DLD1 (cell line): ENCODE measurements around the gene TUBGCP4.

Experiments used
- in situ Hi-C: cut with HindIII; loops from 2 replicates; pipeline ENCODE4 v1.10.0; 2017; ENCODE audit warnings: low sequenced_read_pairs

TUBGCP4 gene

GRCh38 chr15:43402255-43402654 is 31.4 kb downstream of the TUBGCP4 start:
- in situ Hi-C loops, result no loop called here

GRCh38 chr15:43403616-43404015 is 32.7 kb downstream of the TUBGCP4 start:
- in situ Hi-C loops, result no loop called here

DNA sequence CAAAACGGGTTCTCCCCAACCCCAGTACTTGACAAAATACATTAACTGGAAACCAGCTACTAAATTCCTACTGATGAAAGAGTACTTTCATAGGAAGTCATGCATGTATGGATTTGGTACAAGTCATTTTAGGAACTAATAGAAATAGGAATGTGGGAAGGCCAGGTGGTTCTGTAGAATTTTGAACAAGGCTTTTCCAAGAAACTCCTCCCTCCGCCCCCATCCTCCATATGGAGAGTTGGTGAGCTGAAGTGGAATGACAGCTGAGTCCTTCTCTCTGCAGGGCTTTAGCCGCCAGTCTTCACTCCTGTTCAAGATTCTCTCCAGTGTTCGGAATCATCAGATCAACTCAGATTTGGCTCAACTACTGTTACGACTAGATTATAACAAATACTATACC is 33.2 kb downstream of the TUBGCP4 start:
- in situ Hi-C loops, result no loop called here

DNA sequence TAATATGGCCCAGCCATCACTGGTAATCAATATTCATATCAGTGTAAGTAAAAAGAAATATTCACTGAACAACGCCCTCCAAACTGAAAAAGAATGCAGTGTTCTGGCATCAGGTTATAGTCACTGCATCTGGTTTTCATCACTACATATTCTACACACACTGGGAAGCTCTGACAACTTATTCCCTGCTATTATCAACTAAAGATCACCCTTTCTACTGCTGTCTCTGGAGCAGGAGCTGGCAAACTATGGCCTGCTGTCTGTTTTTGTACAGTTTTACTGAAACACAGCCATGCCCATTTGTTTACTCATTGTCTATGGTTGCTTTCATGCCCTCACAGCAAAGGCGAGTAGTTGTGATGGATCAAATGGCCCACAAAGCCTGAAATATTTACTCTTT is 35.3 kb downstream of the TUBGCP4 start:
- in situ Hi-C loops, result no loop called here

DNA sequence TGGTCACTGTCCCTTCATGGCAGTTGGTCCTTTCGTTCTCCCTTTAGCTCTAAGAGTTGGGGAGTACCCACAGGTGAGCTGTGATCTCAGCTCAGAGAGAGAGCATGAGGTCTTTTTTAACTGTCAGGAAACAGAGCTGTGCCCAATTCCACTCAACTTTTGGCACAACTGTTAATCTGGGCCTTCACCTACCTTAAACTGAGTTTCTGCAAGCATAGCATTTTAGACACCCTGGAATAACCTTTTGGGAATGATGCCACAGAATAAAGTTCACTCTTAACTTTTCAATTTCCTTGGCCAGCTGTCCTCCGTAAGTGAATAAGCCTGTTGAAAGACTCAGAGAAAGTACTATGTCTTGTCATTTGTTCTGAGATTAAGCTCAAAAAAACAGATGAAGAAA is 35.9 kb downstream of the TUBGCP4 start:
- in situ Hi-C loops, result no loop called here

- in situ Hi-C loops, result no loop called here
Observed at GRCh38 chr15:43408789-43409188, 37.9 kb downstream of the TUBGCP4 start.

- in situ Hi-C loops, result no loop called here
Observed at GRCh38 chr15:43410572-43411214, 39.8 kb downstream of the TUBGCP4 start.

GRCh38 chr15:43412096-43412495 is 41.2 kb downstream of the TUBGCP4 start:
- in situ Hi-C loops, result no loop called here

DNA sequence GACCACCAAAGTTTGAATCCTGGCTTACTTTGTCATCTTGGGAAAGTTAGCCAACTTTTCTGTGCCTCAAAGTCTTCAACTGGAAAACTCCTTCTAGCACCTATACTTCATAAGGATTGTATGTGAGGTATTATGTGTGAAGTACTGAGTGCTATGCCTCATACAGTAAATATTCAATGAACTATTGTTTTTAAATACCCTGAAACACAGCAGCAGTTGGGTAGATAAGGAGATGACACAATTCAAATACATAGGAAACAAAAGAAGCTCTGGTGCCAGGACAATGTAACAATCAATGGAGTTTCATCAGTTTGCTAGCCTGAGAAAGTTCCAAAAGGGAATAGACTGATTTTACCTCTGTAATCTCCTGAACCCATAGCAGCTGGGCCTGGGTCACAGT is 43.3 kb downstream of the TUBGCP4 start:
- in situ Hi-C loops, result no loop called here

DNA sequence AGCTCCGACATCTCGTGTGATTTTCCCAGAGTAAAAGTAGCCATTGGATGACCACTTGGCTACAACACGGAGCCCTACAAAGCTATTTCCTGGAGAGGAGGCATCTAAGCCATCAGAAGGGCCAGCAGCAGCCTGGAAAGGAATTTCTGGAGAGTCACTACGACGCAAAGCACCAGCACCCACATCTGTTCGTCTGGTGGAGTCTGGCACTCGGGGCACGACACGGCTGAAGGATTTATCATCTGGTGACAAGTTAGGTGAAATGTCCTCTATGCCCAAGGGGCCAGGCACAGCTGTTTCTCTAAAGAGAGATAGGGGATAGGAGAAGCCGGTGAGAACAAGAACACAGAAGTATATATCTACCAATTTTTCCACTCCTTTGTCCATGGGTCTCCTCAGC is 49.5 kb downstream of the TUBGCP4 start:
- in situ Hi-C loops, result no loop called here

- in situ Hi-C loops, result no loop called here
Observed at GRCh38 chr15:43420876-43421275, 50.0 kb downstream of the TUBGCP4 start.

DNA sequence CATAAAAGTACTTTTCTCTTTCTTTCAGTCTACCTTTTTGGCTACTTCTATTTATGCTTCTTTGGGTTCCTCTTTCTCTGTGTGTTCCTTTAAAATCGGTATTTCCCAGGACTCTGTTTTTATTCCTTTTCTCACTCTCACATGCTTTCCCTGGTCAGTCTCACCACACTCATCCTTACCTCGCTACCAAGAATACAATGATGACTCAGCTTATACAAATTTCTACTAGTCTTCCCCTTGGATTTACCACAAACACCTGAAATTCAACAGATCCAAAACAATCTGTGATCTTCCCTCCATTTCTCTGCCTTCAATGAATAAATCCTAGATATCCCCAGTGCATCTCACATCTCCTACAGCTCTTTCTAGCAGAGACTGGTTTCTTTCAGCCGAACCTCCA is 52.9 kb downstream of the TUBGCP4 start:
- in situ Hi-C loops, result no loop called here

- in situ Hi-C loops, result no loop called here
Observed at GRCh38 chr15:43429687-43430086, 58.8 kb downstream of the TUBGCP4 start.

GRCh38 chr15:43433165-43433564 is 62.3 kb downstream of the TUBGCP4 start:
- in situ Hi-C loops, result no loop called here

DNA sequence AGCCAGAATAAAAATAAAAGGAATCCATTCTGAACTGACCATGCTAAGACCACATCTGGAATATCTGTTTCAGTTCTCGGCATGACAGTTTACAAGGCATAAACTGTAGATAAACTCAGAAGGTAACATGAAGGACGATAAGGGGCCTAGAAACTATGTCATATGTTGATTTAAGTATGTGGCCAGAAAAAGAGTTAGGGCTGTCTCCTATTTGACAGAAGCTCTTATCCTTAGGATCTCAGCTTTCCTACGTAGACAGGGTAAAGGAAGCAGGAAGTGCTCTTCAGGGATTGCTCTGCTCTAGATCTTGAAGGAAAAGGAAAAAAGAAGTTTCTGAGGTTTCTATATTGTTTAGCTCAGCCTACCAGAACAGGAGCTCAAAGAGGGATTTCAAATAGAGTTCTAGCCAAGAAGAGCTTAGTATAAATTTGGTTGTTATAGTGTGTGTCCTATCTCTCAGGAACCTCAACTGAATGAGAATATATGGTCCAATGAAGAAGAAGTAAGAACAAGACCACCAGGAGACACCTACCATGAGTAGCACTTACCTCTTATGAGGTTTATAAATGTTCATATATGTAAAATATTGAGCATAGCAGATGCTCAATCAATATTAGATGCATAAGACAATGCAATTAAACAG is 62.9 kb downstream of the TUBGCP4 start:
- in situ Hi-C loops, result no loop called here

- in situ Hi-C loops, result no loop called here
Observed at GRCh38 chr15:43434446-43434845, 63.5 kb downstream of the TUBGCP4 start.

DNA sequence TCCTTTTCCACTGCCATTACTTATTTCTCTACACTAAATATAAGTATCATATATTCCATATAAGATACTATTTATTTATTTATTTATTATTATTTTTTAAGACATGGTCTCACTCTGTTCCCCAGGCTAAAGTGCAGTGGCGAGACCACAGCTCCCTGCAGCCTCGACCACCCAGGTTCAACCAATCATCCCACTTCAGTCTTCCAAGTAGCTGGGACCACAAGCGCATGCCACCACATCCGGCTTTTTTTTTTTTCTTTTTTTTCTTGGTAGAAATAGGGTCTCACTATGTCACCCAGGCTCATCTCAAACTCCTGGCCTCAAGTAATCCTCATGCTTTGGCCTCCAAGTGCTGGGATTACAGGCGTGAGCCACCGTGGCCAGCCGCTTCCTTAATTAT is 65.5 kb downstream of the TUBGCP4 start:
- in situ Hi-C loops, result no loop called here

DNA sequence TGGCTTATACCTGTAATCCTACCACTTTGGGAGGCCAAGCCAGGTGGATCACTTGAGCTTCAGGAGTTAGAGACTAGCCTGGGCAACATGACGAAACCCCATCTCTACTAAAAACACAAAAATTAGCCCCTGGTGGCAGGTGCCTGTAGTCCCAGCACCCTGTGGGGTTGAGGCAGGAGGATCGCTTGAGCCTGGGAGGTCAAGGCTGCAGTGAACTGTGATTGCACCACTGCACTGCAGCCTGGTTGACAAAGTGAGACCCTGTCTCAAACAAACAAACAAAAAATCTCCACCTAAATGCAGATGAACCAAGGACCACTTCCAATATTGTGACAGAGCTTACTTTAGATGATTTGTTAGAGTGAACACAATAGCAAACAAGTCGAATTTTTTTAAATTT is 68.4 kb downstream of the TUBGCP4 start:
- in situ Hi-C loops, result no loop called here

DNA sequence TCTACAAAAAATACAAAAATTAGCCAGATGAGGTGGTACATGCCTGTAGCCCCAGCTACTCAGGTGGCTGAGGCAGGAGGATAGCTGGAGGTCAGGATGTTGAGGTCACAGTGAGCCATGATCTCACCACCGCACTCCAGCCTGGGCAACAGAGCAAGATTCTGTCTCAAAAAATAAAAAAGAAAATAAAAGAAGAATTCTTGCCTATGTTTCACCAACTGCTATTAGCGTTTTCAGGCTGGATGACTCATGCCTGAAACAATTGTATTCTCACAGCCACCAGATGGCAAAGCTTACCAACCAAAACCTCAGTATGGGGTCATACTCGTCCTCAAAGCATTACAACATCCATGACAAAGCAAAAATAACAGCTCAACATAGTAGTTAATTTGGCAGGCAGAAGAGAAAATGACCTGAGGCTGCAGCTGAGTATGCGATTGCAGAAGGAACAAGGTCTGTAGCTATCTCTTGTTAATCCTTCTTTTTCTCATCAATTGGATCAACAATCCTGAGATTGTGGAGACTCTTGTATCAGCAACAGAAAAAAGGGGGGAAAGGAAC is 69.9 kb downstream of the TUBGCP4 start:
- in situ Hi-C loops, result no loop called here

DNA sequence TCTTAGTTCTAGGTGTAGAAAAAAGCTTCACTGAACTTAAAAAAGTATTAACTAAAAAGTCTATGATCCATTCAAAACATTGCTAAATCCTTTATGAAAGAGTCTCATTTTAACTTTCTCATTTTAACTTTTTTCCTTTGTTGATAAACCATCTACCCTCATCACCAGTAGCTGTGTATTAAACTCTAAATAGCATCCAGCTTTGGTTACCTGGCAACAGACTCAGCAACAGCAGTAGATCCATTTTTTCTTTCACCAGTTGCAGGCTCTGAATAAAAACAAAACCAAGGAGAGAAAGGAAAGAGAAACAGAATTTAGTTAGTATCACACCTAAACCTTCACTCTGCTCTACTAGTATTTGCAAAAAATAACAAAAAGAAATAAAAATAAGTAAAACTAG is 70.4 kb downstream of the TUBGCP4 start:
- in situ Hi-C loops, result no loop called here

- in situ Hi-C loops, result no loop called here
Observed at GRCh38 chr15:43446344-43446743, 75.4 kb downstream of the TUBGCP4 start.

- in situ Hi-C loops, result no loop called here
Observed at GRCh38 chr15:43449981-43450380, 79.1 kb downstream of the TUBGCP4 start.
